SHP77 treated with DMSO at 0.1 percent for 48 hours (cell line): Measurements from ENCODE around the gene ARHGAP35.
"Not testable (repeated sequence)": the region's sequence is repeated elsewhere in the genome, so short reads cannot be mapped to it uniquely, and the experiment has no call there.

Experiments used
- DNase-seq: peaks from one replicate; lab custom pipeline; 2025; lab: John Stamatoyannopoulos, UW

Gene ARHGAP35

GRCh38 chr19:46844067-46844489, 16.7 kb upstream of the ARHGAP35 start:
- DNase-seq, result no peak

GRCh38 chr19:46845959-46846459, 14.8 kb upstream of the ARHGAP35 start:
- DNase-seq, result no peak

- no peak for DNase-seq
Measured at GRCh38 chr19:46847528-46847927, 13.3 kb upstream of the ARHGAP35 start.

DNA sequence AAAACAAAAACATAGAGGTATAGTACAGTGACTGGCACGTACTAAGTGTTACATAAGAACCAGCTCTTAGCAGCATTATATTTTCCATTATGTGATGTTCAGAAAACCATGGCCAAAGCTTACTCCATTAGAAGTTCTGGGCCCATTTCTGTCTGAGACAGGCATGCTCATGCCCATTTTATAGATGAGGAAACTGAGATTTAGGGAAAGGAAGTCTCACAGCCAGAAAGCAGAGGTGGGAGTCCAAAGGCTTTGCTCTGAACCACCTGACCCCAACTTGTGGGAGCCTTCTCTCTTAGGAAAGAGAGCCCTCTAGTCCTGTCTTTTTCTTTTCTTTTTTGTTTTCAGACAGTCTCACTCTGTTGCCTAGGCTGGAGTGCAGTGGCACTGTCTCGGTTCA, 12.4 kb upstream of the ARHGAP35 start:
- DNase-seq, result no peak

GRCh38 chr19:46849610-46850009, 11.2 kb upstream of the ARHGAP35 start:
- no peak for DNase-seq

GRCh38 chr19:46850228-46851203, 10.3 kb upstream of the ARHGAP35 start, which contains the start of gene AP2S1:
Gene AP2S1 (minus strand): TSS chr19:46850846. CDS start chr19:46850766, 80 bp downstream.
- DNase-seq, result peak; percentile 97

DNA sequence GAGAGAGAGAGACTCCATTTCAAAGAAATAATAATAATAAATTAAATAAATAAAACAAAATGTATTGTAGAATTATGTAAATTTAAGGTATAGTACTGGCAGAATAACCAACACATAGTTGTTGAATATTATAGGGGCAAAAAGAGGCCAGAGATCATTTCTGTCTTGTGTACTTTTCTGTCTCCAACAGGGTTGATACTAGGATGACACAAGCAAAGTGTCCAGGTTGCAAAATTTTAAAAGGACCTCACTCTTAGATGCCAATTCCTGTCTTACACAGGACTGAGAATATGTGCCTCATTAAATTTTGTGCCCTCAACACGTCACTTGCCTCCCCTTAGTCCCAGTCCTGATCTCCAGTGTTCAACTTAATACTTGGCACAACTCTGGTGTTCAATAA, 8.0 kb upstream of the ARHGAP35 start:
- DNase-seq, result no peak

DNA sequence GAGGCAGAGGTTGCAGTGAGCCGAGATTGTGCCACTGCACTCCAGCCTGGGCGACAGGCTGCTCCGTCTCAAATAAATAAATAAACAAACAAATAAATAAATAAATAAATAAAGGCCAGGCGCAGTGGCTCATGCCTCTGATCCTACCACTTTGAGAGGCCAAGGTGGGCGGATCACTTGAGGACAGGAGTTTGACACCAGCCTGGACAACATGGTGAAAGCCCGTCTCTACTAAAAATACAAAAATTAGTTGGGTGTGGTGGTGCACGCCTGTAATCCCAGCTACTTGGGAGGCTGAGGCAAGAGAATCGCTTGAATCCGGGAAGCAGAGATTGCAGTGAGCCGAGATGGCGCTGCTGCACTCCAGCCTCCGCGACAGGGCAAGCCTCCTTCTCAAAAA, 6.1 kb upstream of the ARHGAP35 start:
- DNase-seq, result not testable (repeated sequence)

- peak; percentile 92 for DNase-seq
Measured at GRCh38 chr19:46856062-46857022, 4.5 kb upstream of the ARHGAP35 start.

DNA sequence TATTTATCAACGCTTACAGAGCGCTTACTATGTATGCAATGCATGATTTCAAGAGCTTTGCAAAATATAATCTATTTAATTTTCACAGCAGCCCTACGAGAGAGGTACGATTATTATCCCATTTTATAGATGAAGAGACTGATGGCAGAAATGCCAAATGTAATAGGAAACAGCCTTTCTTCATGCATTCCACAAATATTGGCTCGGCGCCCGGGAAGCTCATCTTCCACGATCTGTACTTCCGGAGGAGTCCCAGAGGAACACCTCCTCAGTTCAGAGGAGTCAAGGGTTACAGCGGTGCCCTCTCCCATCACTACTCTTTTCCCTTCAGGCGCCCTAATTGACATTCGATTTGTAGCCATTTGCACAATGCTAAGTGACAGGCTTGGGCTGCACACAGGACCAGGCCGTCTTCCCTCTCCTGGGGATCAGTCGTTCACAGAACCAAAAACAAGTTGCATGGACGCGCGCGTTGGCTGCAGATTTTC, 1.1 kb upstream of the ARHGAP35 start:
- peak; percentile 85 for DNase-seq

- DNase-seq, result peak; percentile 94
Measured at GRCh38 chr19:46860125-46860845, 512 bp upstream of the ARHGAP35 start.

DNA sequence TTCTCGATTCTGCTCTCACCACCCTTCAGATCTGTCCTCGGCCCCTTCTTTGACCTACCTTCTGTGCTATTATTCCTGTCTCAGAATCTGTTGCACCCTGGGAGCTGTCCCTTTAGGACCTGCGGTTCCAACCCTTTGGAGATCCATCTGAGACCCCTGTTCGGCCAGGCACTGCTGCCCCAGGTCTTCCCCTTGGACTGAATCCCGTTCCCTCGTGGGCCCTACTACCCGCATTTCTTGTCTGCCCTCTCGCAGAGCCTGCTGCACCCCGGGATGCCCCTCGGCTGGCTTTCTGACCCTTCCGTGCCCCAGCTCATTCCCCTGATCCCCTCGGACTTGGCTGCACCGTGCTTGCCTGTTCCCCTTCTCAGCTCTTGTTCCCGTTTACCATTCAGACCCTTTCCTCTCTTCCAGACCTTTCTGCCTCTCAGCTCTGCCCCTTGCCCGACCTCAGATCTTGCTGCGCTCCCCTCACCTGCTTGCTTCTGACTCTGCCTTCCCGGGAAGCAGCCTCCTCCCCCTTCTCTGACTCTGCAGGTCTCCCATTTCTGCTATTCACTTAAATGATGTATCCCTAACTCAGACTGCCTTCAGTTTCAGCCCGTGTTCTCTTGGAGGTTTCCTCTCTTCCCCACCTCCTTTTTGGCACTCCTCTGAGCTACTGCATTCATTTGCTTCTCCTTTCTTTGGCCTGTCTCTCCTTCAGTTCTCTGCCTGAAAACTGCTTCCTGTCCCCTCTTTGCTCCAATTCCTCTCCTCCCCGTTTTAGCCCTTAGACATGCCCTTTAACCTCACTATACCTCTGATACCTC, 1.1 kb downstream of the ARHGAP35 start:
- DNase-seq, result no peak

- no peak for DNase-seq
Measured at GRCh38 chr19:46862503-46862834, 1.7 kb downstream of the ARHGAP35 start.

GRCh38 chr19:46862974-46863632, 2.3 kb downstream of the ARHGAP35 start:
- no peak for DNase-seq

GRCh38 chr19:46863818-46864629, 3.2 kb downstream of the ARHGAP35 start:
- DNase-seq, result no peak

DNA sequence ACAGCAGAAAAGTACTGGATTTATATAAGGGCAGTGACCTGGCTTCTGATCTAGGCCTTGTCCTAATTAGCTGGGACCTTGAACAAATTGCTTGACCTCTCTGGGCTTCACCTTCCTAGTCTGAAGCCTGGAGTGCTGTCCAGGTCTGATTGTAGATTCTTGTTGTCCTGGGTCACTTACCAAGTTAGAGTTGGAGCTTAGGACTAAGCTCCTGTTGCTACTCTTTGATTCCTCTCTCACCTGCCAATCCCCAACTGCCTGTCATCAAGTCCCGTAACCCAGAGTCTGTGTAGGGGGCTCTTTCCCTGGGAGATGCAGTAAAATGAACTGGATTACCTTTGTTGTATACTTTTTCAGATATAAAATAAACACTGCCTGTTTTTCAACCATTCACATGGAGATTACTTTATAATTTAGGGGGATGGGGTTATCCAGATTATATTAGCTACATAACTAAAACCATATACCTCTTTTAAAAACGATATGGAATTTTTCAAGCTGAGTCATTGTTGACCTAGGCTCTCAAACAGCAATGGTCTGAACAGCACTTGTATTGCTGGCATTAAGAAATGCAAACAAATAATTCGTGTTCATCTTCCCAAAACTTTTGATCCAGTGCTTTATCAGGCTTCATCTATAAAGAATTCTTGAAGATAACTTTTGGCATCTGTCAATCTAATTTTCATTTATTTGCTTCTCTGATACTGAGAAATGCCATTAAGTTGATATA, 5.8 kb downstream of the ARHGAP35 start:
- DNase-seq, result peak; percentile 68

GRCh38 chr19:46867170-46867569, 6.4 kb downstream of the ARHGAP35 start:
- DNase-seq, result no peak

GRCh38 chr19:46868025-46868802, 7.4 kb downstream of the ARHGAP35 start:
- DNase-seq, result no peak
